Gastroesophageal sphincter (tissue), 4 donors: Measurements from ENCODE around the gene ITPK1. TPM values are rescaled to one million over a fixed set of nuclear protein-coding genes. Genes with fewer than 3 reads are reported as not detected.

Experiments
- ATAC-seq: fragments of 150-250 bp; one replicate; pipeline ENCODE4 v1.9.1; 2016; ENCODE audit warnings: mild to moderate bottlenecking, moderate library complexity
- H3K27ac ChIP-seq, 4 donors: fragments of 200-600 bp; sonication (generic) in 3 of 4; 1 replicate in 3 of 4; 2 replicates in 1 of 4; pipeline ENCODE4 v1.5.1; 2016 to 2019
- H3K27me3 ChIP-seq: fragments of 200-600 bp; sonication (generic); one replicate; pipeline ENCODE4 v1.5.1; 2019
- H3K36me3 ChIP-seq, 2 donors: fragments of 200-600 bp; sonication (generic); one replicate each; pipeline ENCODE4 v1.5.1; 2019; ENCODE audit warnings: control low read depth in 1 of 2
- H3K4me1 ChIP-seq, 3 donors: fragments of 200-600 bp; sonication (generic); 1 replicate in 2 of 3; 2 replicates in 1 of 3; pipeline ENCODE4 v1.5.1; 2016 to 2019; ENCODE audit warnings: control low read depth in 2 of 3
- H3K4me3 ChIP-seq, 2 donors: fragments of 200-600 bp; sonication (generic); one replicate each; pipeline ENCODE4 v1.5.1; 2019; ENCODE audit warnings: mild to moderate bottlenecking in 1 of 2, moderate library complexity in 1 of 2
- H3K9me3 ChIP-seq, 3 donors: fragments of 200-600 bp; sonication (generic); one replicate each; pipeline ENCODE4 v1.5.1; 2017 to 2019; ENCODE audit warnings: control low read depth in 2 of 3
- CTCF ChIP-seq, 4 experiments: fragments of 200-600 bp in 2 of 4; fragments of 450-650 bp in 2 of 4; sonication (generic) in 1 of 4; IDR thresholded peaks; one replicate each; pipeline ENCODE4 v1.5.1; 2017 to 2019; ENCODE audit warnings: antibody characterized with exemption in 4 of 4, mild to moderate bottlenecking in 2 of 4, moderate library complexity in 2 of 4
- EP300 ChIP-seq: sonication (generic); formaldehyde crosslinking; IDR thresholded peaks from one replicate; pipeline ENCODE4 v1.6.1; 2017; ENCODE audit warnings: antibody characterized with exemption, mild to moderate bottlenecking
- POLR2A ChIP-seq, 2 donors: fragments of 450-650 bp; IDR thresholded peaks; one replicate each; pipeline ENCODE4 v1.6.1; 2017; ENCODE audit warnings: antibody characterized with exemption in 2 of 2, mild to moderate bottlenecking in 2 of 2, moderate library complexity in 1 of 2
- POLR2AphosphoS5 ChIP-seq: sonication (generic); formaldehyde crosslinking; IDR thresholded peaks from one replicate; pipeline ENCODE4 v1.6.1; 2017; ENCODE audit warnings: antibody characterized with exemption
- WGBS, 2 donors: methylation state at CpG; one replicate each; pipeline ENCODE4 v1.1.5; 2018; ENCODE audit warnings: low coverage in 1 of 2; 5-methylcytosine and 5-hydroxymethylcytosine counted together
- total RNA-seq, 4 donors: library from RNA; depleted of rRNA; stranded (reverse); fragments of >200 nt; gene quantifications; one replicate each; pipeline ENCODE4 v1.1.0, GENCODE V29; 2016

Gene ITPK1
- total RNA-seq, 4 donors from 2014 or later, result 68.8 to 201 (median 134) TPM

- no peaks in the 10 kb centered on the region for H3K9me3 ChIP-seq
- H3K4me1 ChIP-seq, result no peaks in the 10 kb centered on the region
- no peak overlapping the region for H3K27ac ChIP-seq
- H3K27me3 ChIP-seq, result no peaks in the 10 kb centered on the region
- no peak overlapping the region for H3K4me3 ChIP-seq
- no peak for ATAC-seq
- no peak for TF ChIP-seq EP300
- no peak for TF ChIP-seq POLR2AphosphoS5
- WGBS, 2 donors, result 100% methylated on average over 1 of the region's 8 CpGs; no CpG with 5 or more reads in 1 of the 2 donors
- peaks cover 0 to 40% of the 10 kb centered on the region in 2 donors for H3K36me3 ChIP-seq
These were observed 182.2 kb downstream of the ITPK1 start for GRCh38 chr14:92933481-92933880.

- H3K4me1 ChIP-seq, result no peaks in the 10 kb centered on the region
- no peak overlapping the region for H3K4me3 ChIP-seq
- TF ChIP-seq CTCF (IDR thresholded peaks at IDR 0.05), result no peak
- no peak for TF ChIP-seq POLR2AphosphoS5
- TF ChIP-seq POLR2A (IDR thresholded peaks at IDR 0.05), result no peak
- TF ChIP-seq EP300, result no peak
- no peaks in the 10 kb centered on the region for H3K9me3 ChIP-seq
- peaks cover 0 to 33% of the 10 kb centered on the region in 2 donors for H3K36me3 ChIP-seq
- no peaks in the 10 kb centered on the region for H3K27me3 ChIP-seq
- 60 to 76% methylated on average over 1 to 12 of the region's 35 CpGs for WGBS, 2 donors
- no peak for ATAC-seq
- no peak overlapping the region for H3K27ac ChIP-seq
These were observed 183.0 kb downstream of the ITPK1 start for GRCh38 chr14:92932448-92933395.

- TF ChIP-seq CTCF (IDR thresholded peaks at IDR 0.05), result no peak
- TF ChIP-seq POLR2AphosphoS5, result no peak
- no peak for TF ChIP-seq POLR2A (IDR thresholded peaks at IDR 0.05)
- no peak for TF ChIP-seq EP300
- no peak overlapping the region for H3K4me3 ChIP-seq
- no peak for ATAC-seq
- 93% methylated on average over 6 of the region's 18 CpGs; no CpG with 5 or more reads in 1 of the 2 donors for WGBS, 2 donors
- H3K36me3 ChIP-seq, result peaks cover 0 to 24% of the 10 kb centered on the region in 2 donors
- no peaks in the 10 kb centered on the region for H3K9me3 ChIP-seq
- no peaks in the 10 kb centered on the region for H3K27me3 ChIP-seq
- H3K4me1 ChIP-seq, result no peaks in the 10 kb centered on the region
- H3K27ac ChIP-seq, result no peak overlapping the region
These were observed 183.9 kb downstream of the ITPK1 start for GRCh38 chr14:92931681-92932447.

- WGBS, 2 donors, result 55 to 57% methylated on average over 1 to 2 of the region's 8 CpGs
- no peak for ATAC-seq
- H3K36me3 ChIP-seq, result peaks cover 0 to 15% of the 10 kb centered on the region in 2 donors
- TF ChIP-seq CTCF (IDR thresholded peaks at IDR 0.05) (no peak), EP300 (no peak), POLR2AphosphoS5 (no peak), POLR2A (IDR thresholded peaks at IDR 0.05) (no peak)
- no peaks in the 10 kb centered on the region for H3K9me3 ChIP-seq
- H3K4me1 ChIP-seq, result no peaks in the 10 kb centered on the region
- H3K4me3 ChIP-seq, result no peak overlapping the region
- no peak overlapping the region for H3K27ac ChIP-seq
- H3K27me3 ChIP-seq, result no peaks in the 10 kb centered on the region
These were observed 184.8 kb downstream of the ITPK1 start for GRCh38 chr14:92930737-92931602.
